NCI-H774 (cell line): ENCODE data around the gene MAP1LC3A.
A peak's percentile ranks its signal among the peaks of the same experiment; 100 is the strongest.
"Not testable (repeated sequence)": the region's sequence is repeated elsewhere in the genome, so short reads cannot be mapped to it uniquely, and the experiment has no call there.

Experiments
- DNase-seq: peaks from one replicate; lab custom pipeline; 2025; lab: John Stamatoyannopoulos, UW

MAP1LC3A gene

GRCh38 chr20:34558320-34559218 is at the start of gene MAP1LC3A:
Gene MAP1LC3A (plus strand): TSS chr20:34558718. CDS start chr20:34558869, 151 bp downstream.
- DNase-seq: peak; percentile 46

GRCh38 chr20:34510575-34510974 is 47.9 kb upstream of the MAP1LC3A start:
- DNase-seq: no peak

GRCh38 chr20:34511891-34512265 is 46.6 kb upstream of the MAP1LC3A start:
- no peak for DNase-seq

GRCh38 chr20:34512266-34512954 is 46.1 kb upstream of the MAP1LC3A start:
- DNase-seq: no peak

- no peak for DNase-seq
Observed at GRCh38 chr20:34512955-34513419, 45.5 kb upstream of the MAP1LC3A start.

- DNase-seq: not testable (repeated sequence)
Observed at GRCh38 chr20:34514034-34514433, 44.5 kb upstream of the MAP1LC3A start.

GRCh38 chr20:34514897-34515483 is 43.5 kb upstream of the MAP1LC3A start:
- DNase-seq: no peak

- DNase-seq: peak; percentile 11
Observed at GRCh38 chr20:34515484-34516246, 42.9 kb upstream of the MAP1LC3A start.

GRCh38 chr20:34516247-34517113 is 42.0 kb upstream of the MAP1LC3A start, which contains the start of gene DYNLRB1:
Gene DYNLRB1 (plus strand): TSS chr20:34516422. CDS start chr20:34516459, 37 bp downstream.
- peak; percentile 95 for DNase-seq

GRCh38 chr20:34517114-34517505 is 41.4 kb upstream of the MAP1LC3A start:
- no peak for DNase-seq

- DNase-seq: not testable (repeated sequence)
Observed at GRCh38 chr20:34518863-34519262, 39.7 kb upstream of the MAP1LC3A start.

- DNase-seq: not testable (repeated sequence)
Observed at GRCh38 chr20:34519841-34520240, 38.7 kb upstream of the MAP1LC3A start.

GRCh38 chr20:34522969-34523871 is 35.3 kb upstream of the MAP1LC3A start:
- DNase-seq: no peak

- no peak for DNase-seq
Observed at GRCh38 chr20:34524426-34524825, 34.1 kb upstream of the MAP1LC3A start.

GRCh38 chr20:34525342-34525708 is 33.2 kb upstream of the MAP1LC3A start:
- no peak for DNase-seq

GRCh38 chr20:34525709-34526416 is 32.7 kb upstream of the MAP1LC3A start:
- no peak for DNase-seq

- DNase-seq: no peak
Observed at GRCh38 chr20:34526466-34526865, 32.1 kb upstream of the MAP1LC3A start.

- DNase-seq: no peak
Observed at GRCh38 chr20:34527016-34527415, 31.5 kb upstream of the MAP1LC3A start.

- DNase-seq: no peak
Observed at GRCh38 chr20:34528921-34529297, 29.6 kb upstream of the MAP1LC3A start.
